ENCODE results near the gene TBCD.

Gene TBCD

GRCh38 chr17:82716203-82717010 lies 35.5 kb upstream of the TBCD start, which contains the start of gene FN3KRP:
Gene FN3KRP, plus strand, starts transcription at chr17:82716706. Its CDS starts 50 bp downstream, at chr17:82716756.
- in situ Hi-C loops (cut with MboI; ENCODE audit: low pct_unique_long_range_greater_than_20kb, low sequenced_read_pairs, unreplicated experiment), result no loop called here
- no peak for TF ChIP-seq CTCF (IDR thresholded peaks at IDR 0.05; ENCODE audit: extremely low read depth, insufficient read depth, missing control alignments)
- peak; percentile 100 for DNase-seq (ENCODE audit: low spot score)

GRCh38 chr17:82718986-82719685 lies 32.7 kb upstream of the TBCD start:
- no peak for DNase-seq (ENCODE audit: low spot score)
- in situ Hi-C loops (cut with MboI; ENCODE audit: low pct_unique_long_range_greater_than_20kb, low sequenced_read_pairs, unreplicated experiment), result no loop called here

DNA sequence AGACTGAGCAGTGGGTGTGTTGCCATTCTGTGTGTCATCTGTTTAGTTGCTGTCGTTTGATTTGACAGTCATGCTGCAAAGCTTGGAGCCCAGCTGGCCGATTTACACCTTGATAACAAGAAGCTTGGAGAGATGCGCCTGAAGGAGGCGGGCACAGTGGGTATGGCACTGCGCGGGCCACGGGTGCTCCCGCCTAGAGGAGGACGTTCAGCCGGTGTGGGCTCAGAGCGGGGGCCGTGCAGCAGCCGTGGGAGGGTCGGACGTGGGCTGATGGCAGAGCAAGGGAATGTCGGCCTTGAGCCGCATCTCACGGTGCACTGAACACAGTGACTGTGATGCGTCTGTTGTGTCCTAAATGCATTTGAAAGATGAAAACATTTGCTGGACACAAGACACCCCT lies 31.7 kb upstream of the TBCD start:
- no peak for TF ChIP-seq CTCF (IDR thresholded peaks at IDR 0.05; ENCODE audit: extremely low read depth, insufficient read depth, missing control alignments)
- DNase-seq (ENCODE audit: low spot score), result no peak
- in situ Hi-C loops (cut with MboI; ENCODE audit: low pct_unique_long_range_greater_than_20kb, low sequenced_read_pairs, unreplicated experiment), result no loop called here

More at GRCh38 chr17:82718986-82719685, 32.7 kb upstream of the TBCD start:
- no peak for TF ChIP-seq CTCF (IDR thresholded peaks at IDR 0.05; ENCODE audit: extremely low read depth, insufficient read depth, missing control alignments)

GRCh38 chr17:82722341-82723013 lies 29.4 kb upstream of the TBCD start:
- no peak for DNase-seq (ENCODE audit: low spot score)
- no peak for TF ChIP-seq CTCF (IDR thresholded peaks at IDR 0.05; ENCODE audit: extremely low read depth, insufficient read depth, missing control alignments)
- in situ Hi-C loops (cut with MboI; ENCODE audit: low pct_unique_long_range_greater_than_20kb, low sequenced_read_pairs, unreplicated experiment), result no loop called here

- in situ Hi-C loops (cut with MboI; ENCODE audit: low pct_unique_long_range_greater_than_20kb, low sequenced_read_pairs, unreplicated experiment), result no loop called here
- DNase-seq (ENCODE audit: low spot score), result no peak
- no peak for TF ChIP-seq CTCF (IDR thresholded peaks at IDR 0.05; ENCODE audit: extremely low read depth, insufficient read depth, missing control alignments)
Observed at GRCh38 chr17:82723169-82723807, 28.6 kb upstream of the TBCD start.

DNA sequence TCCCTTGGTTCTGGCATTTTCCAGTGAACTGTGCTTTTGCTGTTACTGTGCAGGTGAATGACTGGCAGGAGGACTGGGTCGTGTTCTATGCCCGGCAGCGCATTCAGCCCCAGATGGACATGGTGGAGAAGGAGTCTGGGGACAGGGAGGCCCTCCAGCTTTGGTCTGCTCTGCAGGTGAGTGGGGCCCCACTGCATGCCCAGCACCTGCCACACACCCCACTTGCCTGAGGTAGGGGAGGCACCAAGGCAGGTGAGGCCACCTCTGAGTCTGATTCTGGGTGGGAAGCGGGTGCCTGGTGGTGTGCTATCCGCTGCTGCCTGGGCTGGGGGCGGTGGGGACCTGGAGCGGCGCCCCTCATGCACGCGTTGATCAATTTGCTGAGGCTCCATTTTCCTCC lies 25.4 kb upstream of the TBCD start:
- in situ Hi-C loops (cut with MboI; ENCODE audit: low pct_unique_long_range_greater_than_20kb, low sequenced_read_pairs, unreplicated experiment), result no loop called here
- no peak for TF ChIP-seq CTCF (IDR thresholded peaks at IDR 0.05; ENCODE audit: extremely low read depth, insufficient read depth, missing control alignments)

More for the DNA sequence above, 25.4 kb upstream of the TBCD start:
- DNase-seq (ENCODE audit: low spot score), result no peak

Measured in GM13977 (cell line).